GM21576 (cell line): ENCODE data around the gene PARP8.
"Not testable (repeated sequence)": the region's sequence is repeated elsewhere in the genome, so short reads cannot be mapped to it uniquely, and the experiment has no call there.

Experiments used
- ATAC-seq: cut with Tn5 transposase; IDR thresholded peaks from one replicate; pipeline ENCODE4 v1.9.1; 2021; ENCODE audit warnings: mild to moderate bottlenecking, moderate library complexity; ENCODE audit not compliant: unreplicated experiment

Gene PARP8

GRCh38 chr5:50666261-50667022 is at the start of gene PARP8:
Gene PARP8, plus strand, starts transcription at chr5:50666637. Its CDS starts 459 bp downstream, at chr5:50667096.
- ATAC-seq = peak; percentile 41

- no peak for ATAC-seq
Measured at GRCh38 chr5:50623666-50624065, 42.8 kb upstream of the PARP8 start.

GRCh38 chr5:50634866-50635265 is 31.6 kb upstream of the PARP8 start:
- not testable (repeated sequence) for ATAC-seq

- not testable (repeated sequence) for ATAC-seq
Measured at GRCh38 chr5:50637576-50637975, 28.9 kb upstream of the PARP8 start.

GRCh38 chr5:50646591-50646990 is 19.8 kb upstream of the PARP8 start:
- ATAC-seq = no peak

GRCh38 chr5:50647726-50648125 is 18.7 kb upstream of the PARP8 start:
- ATAC-seq = no peak

- peak; percentile 97 for ATAC-seq
Measured at GRCh38 chr5:50653946-50654345, 12.5 kb upstream of the PARP8 start.

GRCh38 chr5:50655067-50655809 is 11.2 kb upstream of the PARP8 start:
- no peak for ATAC-seq

- no peak for ATAC-seq
Measured at GRCh38 chr5:50655810-50656205, 10.6 kb upstream of the PARP8 start.

GRCh38 chr5:50657044-50657443 is 9.4 kb upstream of the PARP8 start:
- no peak for ATAC-seq

- no peak for ATAC-seq
Measured at GRCh38 chr5:50658246-50658645, 8.2 kb upstream of the PARP8 start.

- ATAC-seq = no peak
Measured at GRCh38 chr5:50663636-50664035, 2.8 kb upstream of the PARP8 start.

GRCh38 chr5:50665091-50665490 is 1.3 kb upstream of the PARP8 start:
- no peak for ATAC-seq

- not testable (repeated sequence) for ATAC-seq
Measured at GRCh38 chr5:50665761-50666202, 655 bp upstream of the PARP8 start.

- ATAC-seq = peak; percentile 38
Measured at GRCh38 chr5:50667023-50667652, 701 bp downstream of the PARP8 start.

GRCh38 chr5:50667653-50668595 is 1.5 kb downstream of the PARP8 start:
- ATAC-seq = peak; percentile 81

- ATAC-seq = not testable (repeated sequence)
Measured at GRCh38 chr5:50668636-50669035, 2.2 kb downstream of the PARP8 start.

GRCh38 chr5:50672663-50673062 is 6.2 kb downstream of the PARP8 start:
- ATAC-seq = no peak

GRCh38 chr5:50673444-50673843 is 7.0 kb downstream of the PARP8 start:
- not testable (repeated sequence) for ATAC-seq

- no peak for ATAC-seq
Measured at GRCh38 chr5:50675385-50675784, 8.9 kb downstream of the PARP8 start.
